Measurements from ENCODE around the gene WWOX. TPM values are rescaled to one million over a fixed set of nuclear protein-coding genes. Genes with fewer than 3 reads are reported as not detected.

Gene WWOX
- total RNA-seq, 2 donors from 2014 or later, result 33.8 to 82.5 TPM

GRCh38 chr16:79156761-79157160 is 1057.3 kb downstream of the WWOX start:
- no peak for DNase-seq (ENCODE audit: low spot score)
- no peak for ATAC-seq (ENCODE audit: insufficient number of reproducible peaks, low FRiP score, low read depth)

DNA sequence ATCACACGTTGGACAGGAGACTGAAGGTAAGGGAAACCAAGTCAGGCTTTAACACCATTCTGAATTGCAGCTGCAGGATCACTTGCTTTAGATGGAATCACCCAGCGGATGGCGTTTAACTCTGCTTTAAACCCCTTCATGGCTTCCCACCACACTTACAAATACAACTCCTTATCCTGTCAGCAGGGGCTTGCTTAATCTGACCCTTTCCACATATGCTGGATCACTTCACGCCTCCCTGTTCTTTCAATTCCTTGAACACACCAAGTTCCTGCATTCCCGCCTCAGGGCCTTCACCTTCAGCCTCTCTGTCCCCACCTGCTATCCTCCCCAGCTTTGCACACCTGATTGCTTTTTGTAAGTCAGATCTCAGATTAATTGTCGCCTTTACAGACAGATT is 1058.9 kb downstream of the WWOX start:
- Histone ChIP-seq H3K27ac (no peak overlapping the region), H3K36me3 (no peaks in the 10 kb centered on the region), H3K4me1 (ENCODE audit: control insufficient read depth in 1 of 2, low read depth in 2 of 2) (no peaks in the 10 kb centered on the region), H3K4me3 (no peak overlapping the region), H3K9me3 (no peaks in the 10 kb centered on the region), H3K27me3 (replicated peaks; ENCODE audit: insufficient read depth) (no peaks in the 10 kb centered on the region)
- DNase-seq (ENCODE audit: low spot score) (no peak), ATAC-seq (ENCODE audit: insufficient number of reproducible peaks, low FRiP score, low read depth) (no peak)
- TF ChIP-seq CTCF (IDR thresholded peaks at IDR 0.05), result no peak

More at GRCh38 chr16:79156761-79157160, 1057.3 kb downstream of the WWOX start:
- H3K27me3 ChIP-seq (replicated peaks; ENCODE audit: insufficient read depth), result no peaks in the 10 kb centered on the region
- no peak overlapping the region for H3K4me3 ChIP-seq
- no peaks in the 10 kb centered on the region for H3K9me3 ChIP-seq
- no peak overlapping the region for H3K27ac ChIP-seq
- no peaks in the 10 kb centered on the region for H3K4me1 ChIP-seq (ENCODE audit: control insufficient read depth in 1 of 2, low read depth in 2 of 2)
- TF ChIP-seq CTCF (IDR thresholded peaks at IDR 0.05), result no peak
- H3K36me3 ChIP-seq, result no peaks in the 10 kb centered on the region

- Histone ChIP-seq H3K27me3 (replicated peaks; ENCODE audit: insufficient read depth) (no peaks in the 10 kb centered on the region), H3K9me3 (no peaks in the 10 kb centered on the region), H3K36me3 (no peaks in the 10 kb centered on the region), H3K4me3 (no peak overlapping the region), H3K4me1 (ENCODE audit: control insufficient read depth in 1 of 2, low read depth in 2 of 2) (no peaks in the 10 kb centered on the region), H3K27ac (no peak overlapping the region)
- ATAC-seq (ENCODE audit: insufficient number of reproducible peaks, low FRiP score, low read depth) (no peak), DNase-seq (ENCODE audit: low spot score) (no peak)
- TF ChIP-seq CTCF (IDR thresholded peaks at IDR 0.05), result no peak
Observed at GRCh38 chr16:79159261-79160049, 1060.0 kb downstream of the WWOX start.

DNA sequence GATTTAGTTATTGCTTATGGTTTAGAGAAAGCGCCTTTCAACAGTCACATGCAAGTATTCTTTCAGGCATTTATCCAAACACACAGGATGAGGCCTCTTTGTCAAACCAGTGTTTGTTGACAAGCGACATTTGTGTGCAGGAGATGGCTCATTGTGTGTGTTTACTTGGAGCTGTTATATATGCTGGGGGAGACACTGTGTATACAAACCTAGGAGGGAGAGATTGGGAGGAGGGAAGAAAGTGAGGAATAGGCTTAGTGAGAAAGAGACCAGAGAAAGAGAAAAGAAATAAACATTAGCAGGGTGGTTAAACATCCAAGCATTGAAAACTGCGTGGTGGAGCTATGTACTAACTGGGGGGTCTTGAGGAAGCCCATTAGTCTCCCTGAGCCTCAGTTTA is 1063.5 kb downstream of the WWOX start:
- no peaks in the 10 kb centered on the region for H3K9me3 ChIP-seq
- no peaks in the 10 kb centered on the region for H3K4me1 ChIP-seq (ENCODE audit: control insufficient read depth in 1 of 2, low read depth in 2 of 2)
- H3K27ac ChIP-seq, result no peak overlapping the region
- no peaks in the 10 kb centered on the region for H3K36me3 ChIP-seq
- TF ChIP-seq CTCF (IDR thresholded peaks at IDR 0.05), result no peak
- ATAC-seq (ENCODE audit: insufficient number of reproducible peaks, low FRiP score, low read depth) (no peak), DNase-seq (ENCODE audit: low spot score) (no peak)
- no peak overlapping the region for H3K4me3 ChIP-seq
- no peaks in the 10 kb centered on the region for H3K27me3 ChIP-seq (replicated peaks; ENCODE audit: insufficient read depth)

- ATAC-seq (ENCODE audit: insufficient number of reproducible peaks, low FRiP score, low read depth), result no peak
- Histone ChIP-seq H3K27ac (no peak overlapping the region), H3K4me3 (peak overlapping the region; percentile 17), H3K4me1 (ENCODE audit: control insufficient read depth in 1 of 2, low read depth in 2 of 2) (no peaks in the 10 kb centered on the region), H3K27me3 (replicated peaks; ENCODE audit: insufficient read depth) (no peaks in the 10 kb centered on the region), H3K36me3 (no peaks in the 10 kb centered on the region), H3K9me3 (no peaks in the 10 kb centered on the region)
- TF ChIP-seq CTCF (IDR thresholded peaks at IDR 0.05), result no peak
- DNase-seq (ENCODE audit: low spot score), result no peak
Observed at GRCh38 chr16:79163691-79164387, 1064.4 kb downstream of the WWOX start.
